Measurements from ENCODE around the gene TLX3.
A peak's percentile ranks its signal among the peaks of the same experiment; 100 is the strongest.

Gene TLX3

DNA sequence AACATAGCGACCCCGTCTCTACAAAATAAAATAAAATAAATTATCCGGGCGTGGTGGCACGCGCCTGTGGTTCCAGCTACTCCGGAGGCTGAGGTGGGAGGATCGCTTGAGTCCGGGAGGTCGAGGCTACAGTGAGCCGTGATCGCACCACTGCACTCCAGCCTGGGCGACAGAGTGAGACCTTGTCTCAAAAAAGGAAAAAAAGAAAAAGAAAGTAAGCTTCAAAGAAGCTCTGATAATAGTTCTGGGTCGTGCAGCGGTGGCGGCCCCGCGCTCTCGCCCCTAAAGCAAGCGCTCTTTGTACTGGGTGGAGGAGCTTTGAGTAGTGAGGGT lies 6.8 kb downstream of the TLX3 start:
- H3K4me3 ChIP-seq (ENCODE audit: low read length), result no peak overlapping the region
- no peak for DNase-seq (ENCODE audit: low read depth)
- TF ChIP-seq CTCF (conservative IDR thresholded peaks at IDR 0.05; ENCODE audit: low read length), result no peak

GRCh38 chr5:171316258-171317121 lies 7.4 kb downstream of the TLX3 start:
- no peak for DNase-seq (ENCODE audit: low read depth)
- TF ChIP-seq CTCF (conservative IDR thresholded peaks at IDR 0.05; ENCODE audit: low read length), result no peak
- peak overlapping the region; percentile 17 for H3K4me3 ChIP-seq (ENCODE audit: low read length)

DNA sequence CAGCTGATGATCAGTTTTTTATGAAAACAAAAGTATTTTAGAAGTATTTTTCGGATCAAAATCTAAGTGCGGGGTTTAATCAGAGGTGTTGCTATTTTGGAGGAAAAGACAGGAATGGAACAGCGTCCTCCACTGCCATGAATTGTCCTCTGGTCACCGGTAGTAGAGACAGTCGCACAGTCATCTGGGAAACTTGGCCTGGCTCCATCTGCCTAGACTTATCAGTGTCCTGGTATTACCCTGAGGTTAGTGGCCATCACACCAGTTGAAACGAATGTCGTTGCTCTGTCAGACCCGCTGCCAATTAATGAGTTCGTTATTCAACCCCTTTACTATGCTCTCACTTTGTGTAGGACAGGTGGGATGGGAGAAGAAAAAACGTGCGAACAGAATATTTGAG lies 8.2 kb downstream of the TLX3 start:
- no peak for TF ChIP-seq CTCF (conservative IDR thresholded peaks at IDR 0.05; ENCODE audit: low read length)
- no peak overlapping the region for H3K4me3 ChIP-seq (ENCODE audit: low read length)
- no peak for DNase-seq (ENCODE audit: low read depth)

DNA sequence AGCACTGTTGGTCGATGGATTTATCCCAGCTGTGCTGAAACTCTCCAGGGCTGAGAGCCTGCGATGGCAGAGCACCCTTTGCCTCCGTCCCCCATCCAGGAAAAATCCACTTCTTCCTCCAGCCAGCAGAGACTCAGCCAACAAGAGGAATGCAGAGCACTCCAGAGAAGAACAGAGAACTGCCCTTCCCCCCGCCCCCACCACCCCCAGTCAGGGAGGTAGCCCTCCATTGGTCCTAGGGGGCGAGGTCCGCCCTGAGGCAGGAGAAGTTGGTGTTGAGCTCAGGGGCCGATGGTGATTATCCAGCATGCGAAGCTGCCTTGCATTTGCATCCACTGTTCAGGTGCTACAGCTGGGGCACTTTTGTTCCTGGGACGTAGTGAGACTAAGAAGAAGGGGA lies 9.0 kb downstream of the TLX3 start:
- no peak for DNase-seq (ENCODE audit: low read depth)
- TF ChIP-seq CTCF (conservative IDR thresholded peaks at IDR 0.05; ENCODE audit: low read length), result no peak
- H3K4me3 ChIP-seq (ENCODE audit: low read length), result no peak overlapping the region

DNA sequence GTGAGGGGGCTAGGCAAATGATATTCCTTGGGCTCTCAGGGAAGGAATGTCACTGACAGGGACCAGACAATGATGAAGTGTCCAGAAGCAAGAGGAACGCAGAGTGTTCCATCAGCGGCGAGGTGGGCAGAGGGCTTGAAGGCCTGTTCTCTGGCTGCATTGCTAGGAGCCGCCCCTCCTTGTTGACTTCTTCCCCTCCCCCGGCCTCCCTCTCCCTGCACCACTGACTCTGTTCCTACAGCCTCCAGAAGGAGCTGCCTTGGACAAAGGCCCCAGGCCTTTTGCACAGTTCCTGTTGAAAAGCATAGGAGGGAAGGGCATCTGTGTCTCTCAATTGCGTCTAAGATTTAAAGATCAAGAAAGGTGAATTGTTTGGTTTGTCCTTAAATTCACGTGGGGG lies 12.4 kb downstream of the TLX3 start:
- TF ChIP-seq CTCF (conservative IDR thresholded peaks at IDR 0.05; ENCODE audit: low read length), result no peak
- H3K4me3 ChIP-seq (ENCODE audit: low read length), result no peak overlapping the region
- DNase-seq (ENCODE audit: low read depth), result no peak

- no peak for DNase-seq (ENCODE audit: low read depth)
- no peak overlapping the region for H3K4me3 ChIP-seq (ENCODE audit: low read length)
- no peak for TF ChIP-seq CTCF (conservative IDR thresholded peaks at IDR 0.05; ENCODE audit: low read length)
Measured at GRCh38 chr5:171322527-171322926, 13.5 kb downstream of the TLX3 start.

GRCh38 chr5:171323007-171323406 lies 14.0 kb downstream of the TLX3 start:
- TF ChIP-seq CTCF (conservative IDR thresholded peaks at IDR 0.05; ENCODE audit: low read length), result no peak
- no peak overlapping the region for H3K4me3 ChIP-seq (ENCODE audit: low read length)

More at GRCh38 chr5:171323007-171323406, 14.0 kb downstream of the TLX3 start:
- no peak for DNase-seq (ENCODE audit: low read depth)

Data from AG10803 (cell line).